ENCODE results near the gene FBLIM1.
A peak's percentile ranks its signal among the peaks of the same experiment; 100 is the strongest.

The FBLIM1 gene

DNA sequence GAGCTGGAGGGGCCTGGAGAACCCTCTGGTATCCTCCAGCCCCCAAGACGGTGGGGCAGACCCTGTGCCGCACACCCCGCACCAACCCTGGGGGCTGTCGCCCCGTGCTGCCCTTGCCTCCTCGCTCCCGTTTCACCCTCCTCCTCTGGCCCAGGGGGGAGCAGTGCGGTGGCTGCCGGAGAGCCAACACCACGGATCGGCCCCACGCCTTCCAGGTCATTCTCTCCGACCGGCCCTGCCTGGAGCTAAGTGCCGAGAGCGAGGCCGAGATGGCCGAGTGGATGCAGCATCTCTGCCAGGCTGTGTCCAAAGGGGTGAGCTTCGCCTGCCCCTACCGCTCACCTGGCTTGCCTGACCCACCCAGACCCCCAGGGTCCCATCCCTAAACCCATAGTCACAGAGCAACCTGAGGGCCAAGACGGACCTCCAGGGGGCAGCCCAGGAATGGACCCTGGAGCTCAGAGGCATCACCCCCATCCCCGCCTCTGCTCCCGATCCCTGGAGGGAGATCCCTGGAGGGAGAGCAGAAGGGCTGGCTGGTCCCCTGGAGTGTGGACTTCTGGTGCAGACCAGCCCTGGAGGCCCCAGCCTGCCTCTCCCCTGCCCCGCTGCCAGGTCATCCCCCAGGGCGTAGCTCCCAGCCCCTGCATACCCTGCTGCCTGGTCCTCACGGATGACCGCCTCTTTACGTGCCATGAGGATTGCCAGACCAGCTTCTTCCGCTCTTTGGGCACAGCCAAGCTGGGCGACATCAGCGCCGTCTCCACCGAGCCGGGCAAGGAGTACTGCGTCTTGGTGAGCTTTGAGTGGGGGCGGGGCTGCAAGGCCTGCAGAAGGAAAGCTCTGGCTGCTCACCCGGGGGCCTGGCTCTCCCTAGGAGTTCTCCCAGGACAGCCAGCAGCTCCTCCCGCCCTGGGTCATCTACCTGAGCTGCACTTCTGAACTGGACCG is 26.6 kb upstream of the FBLIM1 start:
- no peak for DNase-seq

DNA sequence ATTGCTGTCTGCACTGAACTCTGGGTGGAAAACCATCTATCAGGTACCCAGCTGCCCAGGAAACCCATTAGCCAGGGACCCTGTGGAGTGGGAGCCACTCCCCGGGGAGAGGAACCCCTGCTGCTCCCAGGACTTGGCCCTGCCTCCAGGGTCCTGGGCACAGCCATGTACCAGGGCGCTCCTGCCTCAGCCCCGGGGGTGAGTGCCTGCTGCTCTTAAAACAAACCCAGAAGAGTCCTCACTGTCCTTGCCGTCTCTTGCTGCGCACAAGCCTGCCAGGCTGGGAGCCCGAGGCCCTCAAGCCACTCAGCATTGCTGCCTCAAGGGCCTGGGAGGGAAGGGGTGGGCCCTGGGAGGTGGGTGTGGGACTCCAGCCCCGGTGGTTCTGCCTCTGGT is 25.9 kb upstream of the FBLIM1 start:
- DNase-seq, result no peak

DNA sequence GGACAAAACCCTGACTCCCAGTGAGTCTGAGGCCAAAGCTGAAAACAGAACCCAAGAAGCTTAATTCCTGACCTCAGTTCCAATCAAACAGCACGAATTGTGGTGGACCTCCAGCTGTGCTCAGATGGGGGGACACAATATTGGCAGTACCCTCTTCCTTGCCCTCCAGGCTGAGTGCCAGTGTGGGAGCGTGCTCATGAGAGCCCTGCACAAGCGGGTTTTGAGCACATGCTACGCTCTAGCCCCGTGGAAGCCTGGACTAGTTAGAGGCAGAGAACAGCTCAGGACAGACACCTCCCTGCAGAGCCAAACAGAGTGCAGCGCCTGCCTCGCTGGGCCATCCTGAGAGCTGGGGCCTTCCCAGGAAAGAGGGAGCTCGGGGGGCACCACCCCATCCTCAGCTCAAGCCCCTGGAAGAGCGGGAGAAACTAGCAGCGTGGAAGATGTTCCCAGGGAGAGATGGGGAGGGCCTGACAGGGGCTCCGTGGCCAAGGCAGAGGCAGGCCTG is 25.3 kb upstream of the FBLIM1 start:
- no peak for DNase-seq

DNA sequence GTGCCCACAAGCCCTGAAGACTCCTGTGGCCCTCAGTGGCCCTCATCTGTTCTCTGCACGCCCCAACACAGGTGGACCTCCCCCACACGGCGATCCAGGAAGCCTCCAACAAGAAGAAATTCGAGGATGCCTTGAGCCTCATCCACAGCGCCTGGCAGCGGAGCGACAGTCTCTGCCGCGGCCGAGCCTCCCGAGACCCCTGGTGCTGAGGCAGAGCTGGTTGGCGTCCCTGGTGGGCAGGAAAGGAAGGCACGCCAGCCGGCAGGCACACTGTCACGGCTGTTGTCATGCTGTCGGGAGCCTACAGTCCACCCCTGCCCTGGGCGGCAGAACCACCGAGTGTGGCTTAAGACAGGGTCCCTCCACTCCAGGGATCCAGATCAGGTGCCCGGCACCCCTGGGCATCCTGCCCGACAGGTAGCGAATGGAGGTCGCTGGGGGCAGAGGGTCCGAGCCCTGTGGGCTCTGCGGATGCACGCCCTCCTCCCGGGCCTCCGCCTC is 24.8 kb upstream of the FBLIM1 start:
- DNase-seq, result no peak

DNA sequence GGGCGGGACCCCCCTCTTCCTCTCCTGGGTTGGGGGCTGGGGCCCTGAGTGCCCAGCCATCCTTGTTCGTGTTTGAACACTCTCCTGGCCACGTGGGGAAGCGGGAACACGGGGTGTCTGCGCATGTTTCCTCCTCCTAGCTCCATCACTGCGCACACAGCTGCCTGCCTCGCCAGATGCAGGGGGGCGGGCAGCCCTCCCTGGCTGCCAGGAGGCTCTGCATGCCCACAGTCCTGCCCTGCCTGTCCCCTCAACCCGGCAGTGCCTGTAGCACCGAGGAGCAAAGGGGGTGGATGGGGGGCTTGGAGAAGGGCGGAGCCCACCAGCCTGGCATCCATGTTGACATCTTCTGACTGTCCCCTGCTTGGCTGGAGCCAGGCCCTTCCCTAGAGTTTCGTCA is 24.3 kb upstream of the FBLIM1 start:
- DNase-seq, result no peak

DNA sequence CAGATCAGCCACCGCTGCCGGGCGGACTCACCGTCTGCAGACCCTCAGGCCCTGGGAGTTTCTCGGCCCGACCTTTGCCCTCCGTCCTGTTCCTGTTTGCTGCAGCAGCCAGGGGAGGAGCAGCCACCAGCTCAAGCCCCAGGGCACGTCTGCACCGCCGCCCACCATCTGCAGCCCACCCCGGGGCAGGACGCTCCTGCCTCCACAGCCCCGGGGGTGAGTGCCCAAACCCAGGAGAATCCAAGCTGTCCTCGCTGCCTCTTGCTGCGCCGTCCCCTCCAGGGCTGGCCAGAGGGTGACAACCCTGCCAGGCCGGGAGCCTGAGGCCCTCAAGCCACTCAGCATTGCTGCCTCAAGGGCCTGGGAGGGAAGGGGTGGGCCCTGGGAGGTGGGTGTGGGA is 23.7 kb upstream of the FBLIM1 start:
- DNase-seq, result no peak

DNA sequence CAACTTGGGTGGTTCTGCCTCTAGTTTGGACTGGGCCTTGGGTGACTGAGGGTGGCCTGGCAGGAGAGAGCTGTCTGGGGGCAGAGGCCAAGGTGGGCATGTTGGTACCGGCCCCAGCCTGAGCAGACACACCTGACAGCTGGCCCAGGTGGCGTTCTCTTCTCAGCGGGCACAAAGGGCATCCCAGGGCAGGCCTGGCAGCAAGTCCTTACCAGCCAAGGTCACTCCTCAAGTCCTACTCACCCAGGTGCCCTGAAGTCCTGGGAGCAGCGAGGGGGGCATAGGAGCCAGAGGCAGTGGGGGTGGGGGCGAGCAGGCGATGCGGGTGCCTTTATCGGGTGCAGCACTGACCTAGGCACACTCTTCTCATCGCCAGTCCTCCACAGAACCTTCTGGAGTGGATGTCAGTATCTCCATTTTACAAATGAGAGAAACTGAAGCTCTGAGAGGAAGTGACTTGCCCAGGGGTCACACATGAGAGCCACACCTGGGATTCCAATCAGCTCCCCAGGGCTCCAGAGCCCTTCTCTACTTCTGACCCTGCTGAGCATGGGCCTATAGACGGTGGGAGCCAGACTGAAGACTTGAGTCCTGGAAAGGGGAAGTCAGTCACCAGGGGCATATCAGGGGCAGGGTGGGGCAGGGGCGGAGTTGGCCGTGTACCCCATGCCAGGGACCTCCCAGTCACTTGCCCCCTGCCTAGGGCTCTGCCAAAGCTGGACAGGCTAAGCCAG is 23.1 kb upstream of the FBLIM1 start:
- DNase-seq, result no peak

DNA sequence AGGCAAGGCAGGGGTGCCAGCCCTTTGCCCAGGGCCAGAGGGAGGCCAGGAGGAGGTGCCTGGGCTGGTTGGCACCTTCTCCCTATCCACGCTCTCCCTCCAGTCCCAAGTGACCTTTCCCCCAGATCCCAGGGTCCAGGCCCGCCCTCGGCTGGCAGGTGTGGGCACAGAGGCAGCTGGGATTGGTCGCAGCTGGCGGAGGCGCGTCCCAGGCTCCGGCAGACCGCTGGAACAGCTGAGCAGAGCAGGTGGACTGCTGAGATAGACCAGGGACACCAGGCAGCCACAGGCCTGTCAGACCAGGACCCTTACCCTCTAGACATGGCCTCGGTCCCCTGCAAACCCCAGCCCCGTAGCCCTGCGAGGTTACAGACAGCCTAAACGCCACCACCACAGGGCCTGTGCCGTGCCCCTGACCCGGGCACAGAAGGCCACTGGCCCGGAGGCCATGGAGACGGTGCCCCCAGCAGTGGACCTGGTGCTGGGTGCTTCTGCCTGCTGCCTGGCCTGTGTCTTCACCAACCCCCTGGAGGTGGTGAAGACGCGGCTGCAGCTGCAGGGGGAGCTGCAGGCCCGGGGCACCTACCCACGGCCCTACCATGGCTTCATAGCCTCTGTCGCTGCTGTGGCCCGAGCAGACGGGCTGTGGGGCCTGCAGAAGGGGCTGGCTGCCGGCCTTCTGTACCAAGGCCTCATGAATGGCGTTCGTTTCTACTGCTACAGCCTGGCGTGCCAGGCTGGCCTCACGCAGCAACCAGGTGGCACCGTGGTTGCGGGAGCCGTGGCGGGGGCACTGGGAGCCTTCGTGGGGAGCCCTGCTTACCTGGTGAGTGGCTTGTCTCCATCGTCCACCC is 22.3 kb upstream of the FBLIM1 start, which contains the start of gene SLC25A34:
Gene SLC25A34 (plus strand): TSS at position 221 of the 854 bp plus-strand sequence. CDS start 228 bp downstream, at position 449.
- no peak for DNase-seq

DNA sequence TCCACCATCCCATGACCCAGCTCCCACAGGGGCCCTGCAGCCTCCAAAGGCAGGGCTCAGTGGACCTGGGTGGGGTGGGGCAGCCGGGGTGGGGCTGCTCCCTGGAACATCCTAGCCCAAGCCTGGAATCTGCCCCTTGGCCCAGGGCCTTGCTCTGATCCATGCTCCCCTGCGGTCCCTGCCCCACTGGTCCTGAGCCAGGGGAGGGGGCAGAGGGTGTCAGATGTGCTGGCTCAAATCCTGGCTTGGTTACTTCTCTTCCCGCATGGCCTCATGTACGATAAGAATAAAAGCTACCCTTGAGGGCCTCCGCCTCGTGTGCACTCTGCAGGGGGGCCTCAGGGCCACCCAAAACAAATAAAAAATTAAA is 21.7 kb upstream of the FBLIM1 start:
- no peak for DNase-seq

DNA sequence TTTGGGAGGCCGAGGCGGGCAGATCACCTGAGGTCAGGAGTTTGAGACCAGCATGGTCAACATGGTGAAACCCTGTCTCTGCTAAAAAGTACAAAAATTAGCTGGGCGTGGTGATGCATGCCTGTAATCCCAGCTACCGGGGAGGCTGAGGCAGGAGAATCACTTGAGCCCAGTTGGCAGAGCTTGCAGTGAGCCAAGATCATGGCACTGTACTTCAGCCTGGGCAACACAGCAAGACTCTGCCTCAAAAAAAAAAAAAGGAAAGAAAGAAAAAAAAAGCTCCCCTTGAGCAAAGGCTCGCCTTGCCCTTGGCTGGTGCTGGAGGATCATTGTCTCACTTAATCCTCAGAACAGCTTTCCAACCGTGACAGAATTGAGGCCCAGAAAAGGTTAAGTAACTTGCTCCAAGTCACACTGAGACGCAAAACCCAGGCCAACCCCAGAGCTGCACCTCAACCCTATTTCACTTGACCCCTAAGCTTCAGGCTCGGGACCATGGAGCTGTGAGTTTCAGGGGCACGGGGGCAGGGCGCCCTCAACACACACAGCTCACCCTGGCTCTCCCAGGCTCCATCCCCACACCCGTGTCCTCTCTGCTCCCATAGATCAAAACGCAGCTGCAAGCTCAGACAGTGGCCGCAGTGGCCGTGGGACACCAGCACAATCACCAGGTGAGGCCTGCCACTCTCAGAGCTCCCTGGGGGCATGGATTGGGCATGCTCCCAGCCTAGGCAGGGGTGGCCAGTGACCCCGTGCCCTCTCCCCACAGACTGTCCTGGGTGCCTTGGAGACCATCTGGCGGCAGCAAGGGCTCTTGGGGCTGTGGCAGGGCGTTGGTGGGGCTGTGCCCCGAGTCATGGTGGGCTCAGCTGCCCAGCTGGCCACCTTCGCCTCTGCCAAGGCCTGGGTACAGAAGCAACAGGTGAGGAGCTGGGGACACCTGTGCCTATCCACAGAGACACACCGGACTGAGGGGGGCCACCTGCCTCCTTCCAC is 21.0 kb upstream of the FBLIM1 start:
- DNase-seq, result no peak

DNA sequence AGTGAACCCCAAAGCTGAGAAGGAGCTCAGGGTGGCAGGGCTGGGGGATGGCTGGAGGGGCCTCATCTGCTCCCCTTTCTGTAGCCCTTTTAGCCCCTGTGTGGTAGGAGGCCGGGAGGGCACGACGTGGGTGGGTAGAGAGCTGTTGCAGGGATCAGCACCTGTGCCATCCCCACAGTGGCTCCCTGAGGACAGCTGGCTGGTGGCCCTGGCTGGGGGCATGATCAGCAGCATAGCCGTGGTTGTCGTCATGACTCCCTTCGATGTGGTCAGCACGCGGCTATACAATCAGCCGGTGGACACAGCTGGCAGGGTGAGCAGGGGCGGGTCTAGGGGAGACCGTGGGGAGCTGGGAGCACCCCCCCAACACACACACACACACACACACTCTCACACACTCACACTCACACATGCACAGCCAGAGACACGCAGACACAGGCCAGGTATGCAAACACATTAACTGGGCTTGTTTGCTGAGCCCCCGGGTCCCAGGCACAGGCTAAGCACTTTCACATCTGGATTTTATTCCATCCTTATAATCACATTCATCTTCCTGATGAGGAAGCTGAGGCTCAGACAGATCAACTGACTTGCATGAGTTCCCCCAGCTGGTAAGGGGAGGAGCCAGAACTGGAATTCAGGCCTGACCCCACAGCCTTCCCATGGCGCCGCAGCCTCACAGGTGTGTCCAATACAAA is 20.0 kb upstream of the FBLIM1 start:
- DNase-seq, result no peak

DNA sequence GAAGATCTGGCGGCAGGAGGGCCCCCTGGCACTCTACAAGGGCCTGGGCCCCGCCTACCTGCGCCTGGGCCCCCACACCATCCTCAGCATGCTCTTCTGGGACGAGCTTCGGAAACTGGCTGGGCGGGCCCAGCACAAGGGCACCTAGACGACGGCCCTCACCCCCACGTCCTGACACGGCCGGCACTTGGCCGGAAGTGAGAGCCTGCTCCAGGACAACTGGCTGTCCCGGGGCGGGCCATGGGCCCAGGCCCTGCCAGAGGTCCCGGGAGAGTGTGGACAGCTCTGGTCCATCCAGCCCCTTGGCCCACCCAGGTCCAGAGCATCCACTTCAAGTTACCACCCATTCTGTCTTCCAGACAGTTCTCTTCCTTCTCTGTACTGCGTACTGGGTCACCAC is 19.3 kb upstream of the FBLIM1 start:
- DNase-seq, result no peak

DNA sequence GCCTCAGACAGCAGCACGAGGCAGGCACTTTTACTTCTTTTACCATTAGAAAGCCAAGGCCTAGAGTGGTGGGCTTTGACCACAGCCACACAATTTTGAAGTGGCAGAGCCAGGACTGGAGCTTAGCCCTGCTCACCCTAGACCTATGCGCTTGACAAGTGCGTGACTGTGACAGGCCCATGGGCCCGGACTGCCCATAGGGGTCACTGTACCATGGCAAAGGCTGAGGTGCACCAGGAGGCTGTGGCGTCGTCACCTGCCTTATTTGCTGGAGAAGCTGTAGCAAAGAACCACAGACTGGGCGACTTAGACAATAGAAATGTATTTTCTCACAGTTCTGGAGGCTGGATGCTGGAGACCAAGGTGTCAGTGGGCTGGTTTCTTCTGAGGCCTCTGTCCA is 18.9 kb upstream of the FBLIM1 start:
- DNase-seq, result no peak

DNA sequence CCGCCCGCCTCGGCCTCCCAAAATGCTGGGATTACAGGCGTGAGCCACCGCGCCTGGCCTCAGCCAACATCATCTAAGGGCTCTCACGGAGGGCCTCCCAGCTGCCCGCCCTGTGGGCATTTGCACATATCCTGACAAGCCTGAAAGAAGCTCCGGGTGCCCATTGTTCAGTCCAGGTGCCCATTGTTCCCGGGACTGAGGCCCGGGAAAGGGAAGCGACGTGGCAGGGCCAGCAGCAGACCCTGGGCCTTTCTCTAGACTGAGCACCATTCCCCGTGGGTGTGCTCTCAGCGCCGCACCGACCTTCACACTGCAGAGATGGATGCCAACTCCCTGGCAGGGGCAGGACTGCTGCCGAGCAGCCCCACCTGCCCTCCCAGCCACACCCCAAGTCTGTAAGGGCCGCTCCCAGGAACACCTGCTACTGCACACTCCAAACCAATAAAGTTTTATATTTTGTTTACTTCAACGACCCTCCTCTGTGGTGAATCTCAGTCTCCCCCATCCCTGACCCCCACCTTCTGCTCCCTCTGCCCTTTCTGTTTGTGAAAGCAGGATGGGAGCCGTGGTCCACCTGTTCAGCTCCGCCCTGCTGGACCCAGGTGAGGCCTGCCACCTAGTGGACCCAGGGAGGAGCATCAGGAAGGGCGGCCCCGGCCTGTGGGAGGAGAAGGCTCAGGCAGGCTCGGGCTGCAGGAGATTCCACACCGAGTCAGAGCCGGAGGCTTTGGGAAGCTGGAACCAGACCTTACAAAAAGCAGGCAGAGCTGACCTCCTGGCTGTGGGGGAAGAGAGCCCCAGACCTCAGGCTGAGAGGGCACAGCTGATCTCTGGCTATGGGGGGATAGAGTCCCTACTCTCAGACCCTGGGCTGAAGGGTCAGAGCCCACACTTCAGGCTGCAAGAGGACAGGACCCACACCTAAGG is 17.4 kb upstream of the FBLIM1 start:
- DNase-seq, result peak in 4 of 5 donors; percentile 45 to 65 (median 48)

DNA sequence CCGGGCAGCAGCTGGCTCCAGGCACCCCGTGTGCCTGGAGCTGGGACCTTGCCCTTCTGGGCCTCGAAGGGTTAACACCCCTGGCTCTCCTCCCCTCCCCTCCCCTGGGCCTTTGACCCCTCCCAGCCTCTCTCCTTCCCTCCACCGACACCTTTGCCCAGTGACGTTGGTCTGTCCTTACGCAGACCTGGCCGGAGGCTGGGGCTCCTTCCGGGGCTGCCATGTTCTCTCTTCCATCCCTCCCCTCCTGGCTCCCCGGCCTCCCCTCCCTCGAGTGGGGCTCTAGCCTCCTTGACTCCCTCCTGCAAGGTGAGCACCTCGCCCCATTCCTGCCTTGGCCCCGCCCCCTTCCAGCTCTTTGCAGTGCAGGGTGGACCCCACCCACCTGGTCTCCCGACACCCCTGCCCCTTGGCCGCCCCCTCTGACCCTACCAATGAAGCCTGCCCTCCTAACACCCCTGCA is 16.2 kb upstream of the FBLIM1 start, which contains the start of gene TMEM82:
Gene TMEM82 (plus strand): TSS at position 161 of the 463 bp plus-strand sequence. CDS start 61 bp downstream, at position 222.
- DNase-seq, result no peak

DNA sequence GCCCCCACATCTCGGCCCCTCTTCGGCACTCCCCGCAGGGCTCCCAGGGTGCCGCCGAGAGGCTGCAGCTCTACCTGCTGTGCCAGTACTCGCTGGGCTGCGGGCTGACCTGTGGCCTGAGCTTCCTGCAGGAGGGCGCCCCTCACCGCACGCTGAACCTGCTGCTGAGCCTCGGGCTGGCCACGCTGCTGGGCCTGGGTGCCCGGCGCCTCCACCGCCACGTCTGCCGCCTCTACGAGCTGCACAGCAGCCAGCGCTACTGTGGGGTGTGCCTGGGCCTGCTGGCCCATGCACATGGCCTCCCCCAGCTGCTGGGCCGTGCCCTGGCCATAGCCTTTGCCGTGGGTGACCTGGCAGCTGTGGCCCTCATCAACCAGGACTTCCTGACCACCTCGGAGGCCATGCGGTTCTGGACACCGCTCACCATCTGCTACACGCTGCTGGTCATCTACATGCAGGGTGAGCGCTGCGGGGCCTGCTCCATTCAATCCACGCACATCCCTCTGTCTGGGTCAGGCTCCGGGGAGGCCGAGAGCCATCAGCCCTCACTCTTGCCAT is 14.4 kb upstream of the FBLIM1 start:
- DNase-seq, result no peak

DNA sequence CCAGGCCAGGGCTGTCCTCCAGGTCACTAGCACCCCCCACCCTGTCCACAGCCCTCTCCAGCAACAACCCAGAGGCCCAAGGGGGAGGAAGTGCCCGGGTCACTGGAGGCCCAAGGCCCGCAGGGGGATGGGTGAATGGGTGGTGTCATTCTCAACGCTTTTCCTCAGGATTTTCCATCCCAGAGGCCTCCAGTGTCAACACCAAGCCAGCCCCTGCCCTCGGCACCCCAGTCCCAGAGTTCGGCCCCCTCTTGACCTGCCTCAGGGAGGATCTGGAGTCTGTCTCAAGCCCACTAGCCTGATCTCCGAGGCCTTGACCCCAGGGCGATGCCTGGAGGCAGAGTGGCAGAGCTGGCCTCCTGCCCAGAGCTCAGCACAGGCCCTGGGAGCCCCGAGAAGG is 11.2 kb upstream of the FBLIM1 start:
- DNase-seq, result no peak

DNA sequence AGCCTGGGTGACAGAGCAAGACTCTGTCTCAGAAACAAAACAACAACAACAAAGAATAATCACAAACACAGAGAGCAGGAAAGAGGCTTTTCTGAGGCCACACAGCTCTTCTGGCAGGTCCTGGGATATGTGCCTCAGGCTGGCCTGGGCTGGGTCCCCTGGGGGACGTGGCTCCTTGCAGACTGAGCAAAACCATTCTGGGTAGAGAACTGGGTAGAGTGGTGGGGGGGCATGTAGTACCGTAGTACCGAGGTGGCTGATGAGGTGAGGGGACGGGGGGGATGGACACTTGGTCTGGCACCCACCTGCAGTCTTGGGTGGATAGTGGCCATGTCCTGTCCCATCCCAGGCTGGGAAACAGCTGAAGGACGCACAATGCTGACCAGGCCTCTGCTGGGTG is 10.3 kb upstream of the FBLIM1 start:
- no peak for DNase-seq
